Kidney tubule cell (primary cell): ENCODE results near the gene ANGPTL2.
"Not testable (repeated sequence)": the region's sequence is repeated elsewhere in the genome, so short reads cannot be mapped to it uniquely, and the experiment has no call there.

Source experiments
- DNase-seq: peaks from one replicate; pipeline ENCODE4 v3.0.0-alpha.2; 2018; ENCODE audit warnings: low spot score

ANGPTL2 gene, protein sequence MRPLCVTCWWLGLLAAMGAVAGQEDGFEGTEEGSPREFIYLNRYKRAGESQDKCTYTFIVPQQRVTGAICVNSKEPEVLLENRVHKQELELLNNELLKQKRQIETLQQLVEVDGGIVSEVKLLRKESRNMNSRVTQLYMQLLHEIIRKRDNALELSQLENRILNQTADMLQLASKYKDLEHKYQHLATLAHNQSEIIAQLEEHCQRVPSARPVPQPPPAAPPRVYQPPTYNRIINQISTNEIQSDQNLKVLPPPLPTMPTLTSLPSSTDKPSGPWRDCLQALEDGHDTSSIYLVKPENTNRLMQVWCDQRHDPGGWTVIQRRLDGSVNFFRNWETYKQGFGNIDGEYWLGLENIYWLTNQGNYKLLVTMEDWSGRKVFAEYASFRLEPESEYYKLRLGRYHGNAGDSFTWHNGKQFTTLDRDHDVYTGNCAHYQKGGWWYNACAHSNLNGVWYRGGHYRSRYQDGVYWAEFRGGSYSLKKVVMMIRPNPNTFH

DNA sequence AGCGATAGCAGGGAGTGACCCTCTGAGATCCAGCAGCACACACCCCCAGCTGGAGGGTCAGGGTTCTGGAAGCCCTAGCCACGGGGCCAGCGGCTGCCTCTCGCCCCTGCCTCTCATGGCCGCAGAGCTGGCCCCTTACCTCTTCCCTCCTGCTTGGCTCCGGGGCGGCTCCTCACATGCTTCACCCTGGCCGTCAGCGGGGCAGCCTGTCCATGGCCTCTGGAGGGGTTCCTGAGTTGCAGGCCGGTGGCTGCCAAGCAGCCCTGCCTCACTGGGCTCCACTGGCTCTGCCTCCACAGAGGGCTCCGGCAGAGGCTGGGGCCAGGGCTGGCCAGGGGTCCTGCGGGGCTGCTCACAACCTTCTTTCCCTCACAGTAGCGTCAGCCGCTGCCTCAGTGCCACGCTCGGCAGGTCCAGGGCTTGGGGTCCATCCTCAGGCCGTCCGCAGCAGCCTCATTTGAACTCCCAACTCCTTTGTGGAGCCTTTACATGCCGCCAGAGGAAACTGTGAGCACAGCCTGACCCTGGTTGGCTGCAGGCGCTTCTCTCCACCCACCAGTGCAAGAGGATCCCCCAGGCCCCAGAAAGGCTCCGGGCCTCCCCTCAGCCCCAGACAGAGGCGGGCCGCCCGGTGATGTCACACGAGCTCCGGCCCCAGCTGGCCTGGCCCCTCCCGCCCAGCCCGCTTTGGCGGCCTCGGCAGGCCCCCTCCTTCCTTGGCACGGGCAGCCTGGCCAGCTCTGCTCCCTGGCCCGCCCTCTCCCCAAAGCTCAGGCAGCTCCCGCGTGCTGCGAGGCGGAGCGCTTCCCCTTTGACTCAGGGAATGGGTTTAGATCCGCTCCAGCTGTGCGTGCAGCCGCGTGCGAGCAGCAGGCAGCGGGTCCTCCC is at the start of gene ANGPTL2:
Gene ANGPTL2, minus strand, starts transcription at position 460 of the 888 bp plus-strand sequence. CDS start 13,904 bp downstream, outside the sequence.
- peak; percentile 89 for DNase-seq

GRCh38 chr9:127171348-127171747 is 48.9 kb upstream of the ANGPTL2 start:
- DNase-seq, result not testable (repeated sequence)

GRCh38 chr9:127170652-127171051 is 48.2 kb upstream of the ANGPTL2 start:
- DNase-seq, result peak; percentile 52

GRCh38 chr9:127170103-127170502 is 47.7 kb upstream of the ANGPTL2 start:
- DNase-seq, result no peak

GRCh38 chr9:127169575-127169883 is 47.1 kb upstream of the ANGPTL2 start:
- DNase-seq, result no peak

GRCh38 chr9:127168756-127169574 is 46.5 kb upstream of the ANGPTL2 start:
- no peak for DNase-seq

- DNase-seq, result no peak
Measured at GRCh38 chr9:127167560-127168326, 45.3 kb upstream of the ANGPTL2 start.

DNA sequence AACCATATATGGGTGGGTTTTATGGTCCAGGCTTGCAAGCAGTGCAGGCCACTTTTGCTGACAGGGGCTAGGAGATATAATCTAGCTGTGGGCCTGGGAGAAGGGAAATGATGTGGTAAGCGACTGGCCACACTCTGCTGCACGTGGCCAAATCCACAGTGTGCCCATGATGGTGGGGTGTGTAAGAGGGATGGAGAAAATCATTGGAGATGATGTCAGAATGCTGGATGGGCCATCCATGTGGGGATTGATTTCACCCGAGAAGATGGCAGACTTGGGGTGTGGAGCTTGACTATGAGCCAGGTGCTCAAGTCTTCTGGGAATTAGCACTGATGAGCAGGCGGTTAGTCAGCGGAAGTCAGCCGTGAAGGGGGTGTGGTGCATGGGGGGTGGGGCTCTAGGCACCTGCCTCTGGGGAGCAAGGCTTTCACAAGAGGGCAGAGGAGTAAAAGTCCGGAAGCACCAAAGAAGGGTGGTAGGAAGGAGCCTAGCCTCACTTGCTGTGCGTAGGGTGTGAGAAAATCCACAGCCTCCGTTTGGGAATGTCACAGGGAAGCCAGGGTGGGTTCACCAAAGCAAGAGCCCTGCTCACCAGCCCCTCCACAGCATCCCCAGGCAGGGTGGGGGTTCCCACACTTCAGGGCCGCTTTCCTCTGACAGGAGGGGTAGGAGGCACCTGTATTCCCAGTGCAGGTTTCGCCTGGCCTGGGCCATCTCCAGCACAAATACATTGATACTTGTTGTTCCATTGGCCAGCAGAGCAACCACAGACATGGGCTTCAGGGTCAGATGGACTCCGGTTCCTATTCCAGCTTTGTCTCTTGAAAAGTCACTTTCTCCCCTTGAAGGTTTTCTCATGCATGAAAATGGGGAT is 44.5 kb upstream of the ANGPTL2 start:
- peak; percentile 88 for DNase-seq

- no peak for DNase-seq
Measured at GRCh38 chr9:127166111-127166510, 43.7 kb upstream of the ANGPTL2 start.

GRCh38 chr9:127165116-127165515 is 42.7 kb upstream of the ANGPTL2 start:
- no peak for DNase-seq

DNA sequence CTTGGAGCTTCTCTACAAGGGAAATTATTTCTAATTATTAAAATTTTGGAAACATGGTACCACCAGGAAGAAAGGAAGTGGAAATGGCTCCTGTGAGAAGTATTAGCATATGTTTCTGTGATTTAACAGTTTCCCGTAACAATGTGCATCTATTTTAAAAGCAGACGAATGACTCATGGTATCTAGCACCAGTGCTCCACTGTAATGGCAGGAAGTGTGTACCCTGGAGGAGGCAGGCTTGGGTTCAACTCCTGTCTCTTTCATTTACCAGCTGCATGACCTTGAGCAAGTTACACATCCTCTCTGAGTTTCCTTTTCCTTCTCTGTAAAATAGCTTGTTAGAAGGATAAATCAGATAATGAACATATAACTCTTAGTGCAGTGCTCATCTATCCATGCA is 41.0 kb upstream of the ANGPTL2 start:
- peak; percentile 83 for DNase-seq

DNA sequence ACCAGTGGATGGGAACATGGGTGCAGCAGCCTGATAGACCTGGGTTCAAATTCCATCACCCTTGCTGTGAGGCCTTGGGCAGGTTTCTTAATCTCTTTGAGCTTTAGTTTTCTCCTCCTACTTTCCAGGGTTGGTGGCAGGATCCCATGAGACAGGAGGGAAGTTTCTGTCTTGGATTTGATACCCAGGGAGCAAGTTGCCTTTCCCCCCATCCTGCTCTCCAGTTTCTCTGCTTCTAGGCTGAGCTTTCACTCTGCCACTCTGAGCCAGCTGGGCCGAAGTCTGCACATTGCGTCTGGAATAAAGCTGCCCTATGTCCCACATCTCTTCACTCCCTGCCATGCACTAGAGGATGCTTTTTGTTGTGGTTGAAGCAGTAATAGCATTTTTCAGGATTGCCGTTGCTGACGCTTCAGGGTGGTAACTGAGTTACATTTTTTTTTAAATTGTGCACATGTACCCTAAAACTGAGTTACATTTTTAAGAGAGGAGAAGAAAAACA is 40.5 kb upstream of the ANGPTL2 start:
- DNase-seq, result no peak

- DNase-seq, result no peak
Measured at GRCh38 chr9:127162046-127162863, 39.8 kb upstream of the ANGPTL2 start.

GRCh38 chr9:127161081-127161624 is 38.7 kb upstream of the ANGPTL2 start:
- DNase-seq, result no peak

DNA sequence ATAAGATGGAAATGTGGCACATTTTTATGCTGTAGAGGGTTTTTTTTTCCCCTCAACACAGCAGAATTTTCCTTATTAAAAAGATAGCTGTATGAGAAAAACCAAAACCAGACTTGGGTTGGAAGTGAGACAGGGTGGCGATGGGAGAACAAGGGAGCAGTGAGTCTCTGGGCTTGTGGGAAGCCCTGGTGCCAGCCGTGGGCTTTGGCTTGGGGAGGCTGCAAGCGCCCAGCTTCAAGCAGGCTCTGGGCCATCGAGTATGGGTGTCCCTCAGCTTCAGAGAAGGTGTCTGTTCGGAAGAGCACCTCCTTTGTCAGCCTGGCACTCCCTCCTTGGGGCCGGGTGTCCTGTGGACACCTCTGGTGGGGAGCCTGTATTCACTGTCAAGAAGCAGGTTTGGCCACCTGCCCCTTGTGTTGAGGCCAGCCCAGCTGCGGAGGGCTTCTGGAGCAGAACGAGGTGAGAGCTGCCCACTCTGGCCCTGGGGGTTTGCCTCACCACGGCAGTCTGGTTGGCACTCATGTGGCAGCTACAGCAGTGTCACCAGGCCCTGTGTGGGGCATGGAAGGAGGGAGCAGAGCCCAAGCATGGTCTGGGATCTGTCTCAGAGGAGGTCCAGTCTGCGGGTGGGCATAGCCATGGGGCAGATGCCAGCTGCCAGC is 37.6 kb upstream of the ANGPTL2 start:
- no peak for DNase-seq

- DNase-seq, result peak; percentile 90
Measured at GRCh38 chr9:127159325-127159801, 36.9 kb upstream of the ANGPTL2 start.

- no peak for DNase-seq
Measured at GRCh38 chr9:127158786-127159324, 36.4 kb upstream of the ANGPTL2 start.
